ENCODE measurements around the gene SP140.
"Not testable (repeated sequence)": the region's sequence is repeated elsewhere in the genome, so short reads cannot be mapped to it uniquely, and the experiment has no call there.

Gene SP140

DNA sequence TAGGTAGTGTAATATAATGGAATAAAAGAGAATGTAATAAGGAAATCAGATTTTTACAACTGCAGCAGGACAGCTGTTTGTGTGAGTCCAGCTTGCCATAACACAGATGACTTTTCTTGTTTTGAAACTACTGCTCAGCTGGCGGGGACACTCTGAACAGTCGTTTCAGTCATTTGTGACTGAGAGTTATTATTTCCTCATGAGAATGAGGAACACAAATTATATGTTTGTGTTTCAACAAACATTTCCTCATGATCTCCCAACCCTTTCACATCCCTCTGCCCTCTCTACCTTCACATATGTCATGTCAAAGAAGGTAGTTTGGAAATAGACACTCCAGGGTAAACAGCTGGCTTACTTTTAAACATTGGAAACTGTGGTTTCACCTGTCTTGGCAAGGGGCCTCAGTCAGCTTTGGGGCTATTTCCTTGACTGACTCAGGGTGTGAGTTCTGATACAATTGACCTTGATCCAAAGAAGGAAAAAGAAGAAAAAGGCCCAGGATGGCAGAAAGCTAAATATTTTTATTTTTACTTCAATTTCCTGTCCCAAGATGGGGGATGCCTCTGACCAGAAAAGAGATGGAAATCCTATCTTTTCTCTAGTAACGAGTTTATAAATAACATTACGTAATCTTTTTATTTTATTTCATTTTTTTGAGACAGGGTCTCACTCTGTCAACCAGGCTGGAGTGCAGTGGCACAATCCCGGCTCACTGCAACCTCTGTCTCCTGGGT is 102.0 kb downstream of the SP140 start:
- DNase-seq = no peak

DNA sequence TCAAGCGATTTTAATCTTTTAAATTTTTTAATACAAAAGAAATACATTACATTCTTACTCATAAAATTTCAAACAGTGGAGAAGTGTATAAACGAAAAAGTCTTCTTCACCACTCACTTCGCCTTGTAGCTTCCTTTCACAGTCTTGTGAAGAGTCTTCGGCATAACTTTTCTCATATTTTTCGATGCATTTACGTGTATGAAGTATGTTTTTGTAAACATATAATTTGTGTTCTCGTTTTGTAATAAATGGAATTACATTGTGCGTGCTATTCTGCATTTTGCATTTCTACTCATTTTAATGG is 102.6 kb downstream of the SP140 start:
- DNase-seq = no peak

DNA sequence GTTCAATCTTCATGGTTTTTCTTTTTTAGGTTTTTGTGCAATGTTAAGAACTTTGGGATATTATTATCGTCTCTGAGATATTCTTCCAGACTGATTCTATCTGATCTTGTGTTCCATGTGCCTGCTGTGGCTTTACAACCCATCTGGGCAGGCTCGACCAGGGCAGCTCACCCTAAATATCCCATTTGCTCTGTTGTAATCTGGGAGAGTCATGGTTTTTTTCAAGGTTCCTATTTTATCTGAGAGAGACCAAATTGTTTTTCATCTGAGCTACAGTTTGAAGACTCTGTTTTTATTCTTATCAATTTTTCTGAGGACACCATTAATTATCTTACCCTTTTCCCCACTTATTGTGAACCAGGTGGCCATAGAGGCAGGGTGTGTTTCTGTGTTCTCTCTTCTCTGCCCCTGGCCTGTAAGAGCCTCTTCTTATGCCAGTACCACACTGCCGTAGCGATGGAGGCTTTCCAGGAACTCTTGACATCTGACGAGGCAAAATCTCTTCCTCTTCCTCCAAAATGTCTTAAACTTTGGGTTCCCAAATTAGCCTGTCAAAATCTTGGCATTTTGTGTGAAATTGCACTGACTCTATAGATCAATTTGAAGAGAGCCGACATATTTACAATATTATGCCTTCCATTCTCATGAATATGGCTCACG is 104.5 kb downstream of the SP140 start:
- DNase-seq = no peak

DNA sequence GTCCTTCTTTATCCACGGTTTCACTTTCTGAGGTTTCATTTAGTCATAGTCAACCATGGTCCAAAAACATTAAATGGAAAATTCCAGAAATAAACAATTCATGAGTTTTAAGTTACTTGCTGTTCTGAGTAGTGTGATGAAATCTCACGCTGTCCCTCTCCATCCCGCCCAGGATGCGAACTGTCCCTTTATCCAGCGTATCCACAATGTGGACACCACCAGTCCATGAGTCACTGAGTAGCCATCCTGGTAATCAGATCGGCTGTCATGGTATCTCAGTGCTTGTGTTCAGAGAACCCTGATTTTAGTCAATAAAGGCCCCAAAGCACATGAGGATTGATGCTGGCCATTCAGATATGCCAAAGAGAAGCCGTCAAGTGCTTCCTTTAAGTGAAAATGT is 105.2 kb downstream of the SP140 start:
- no peak for DNase-seq

DNA sequence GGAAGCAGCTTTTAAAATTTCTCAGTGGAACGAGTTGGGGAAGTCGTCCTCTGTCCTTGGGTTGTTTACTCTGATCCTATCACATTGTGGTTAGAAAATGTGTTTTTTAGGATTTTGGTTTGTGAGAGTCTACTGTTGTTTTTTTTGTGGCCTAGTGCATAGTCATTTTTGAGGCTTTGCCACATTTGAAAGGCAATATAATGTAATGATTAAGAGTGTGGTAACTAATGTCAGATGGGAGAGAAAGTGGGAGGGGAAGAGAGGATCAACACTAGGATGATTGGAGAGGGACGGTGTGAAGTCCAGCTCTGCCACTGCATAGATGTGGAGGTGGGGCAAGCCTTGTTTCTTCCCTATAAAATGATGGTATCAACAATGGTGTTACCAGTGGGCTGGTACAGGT is 109.9 kb downstream of the SP140 start:
- DNase-seq = no peak

DNA sequence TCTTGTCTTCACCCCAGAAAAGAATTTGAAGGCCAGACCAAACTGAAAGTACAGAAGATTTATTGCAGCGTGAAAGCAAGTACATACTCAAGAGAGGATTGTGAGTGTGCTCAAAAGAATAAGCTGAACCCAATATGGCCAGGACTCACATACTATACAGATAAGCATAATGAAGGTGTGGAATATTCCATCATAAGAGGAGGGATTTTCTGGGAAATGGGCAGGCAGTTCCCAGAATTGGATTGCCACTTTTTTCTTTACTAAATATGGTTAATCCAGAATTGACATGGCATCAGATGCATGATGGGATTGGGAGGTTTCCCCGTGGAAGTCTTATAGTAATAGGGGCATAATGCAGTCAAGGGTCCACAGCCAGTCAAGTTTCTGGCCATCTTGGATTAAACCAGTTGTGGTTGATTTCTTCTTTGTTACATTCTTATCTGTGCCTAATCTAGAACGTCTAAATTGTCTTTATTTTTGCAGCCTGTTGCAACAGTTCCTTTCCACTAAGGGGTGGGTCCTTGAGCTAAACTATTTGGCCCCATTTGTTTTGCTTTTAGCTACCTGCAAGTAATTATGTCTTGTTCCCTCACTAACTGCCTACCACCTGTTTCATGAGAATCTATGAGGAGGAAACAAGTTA is 110.4 kb downstream of the SP140 start:
- DNase-seq = no peak

DNA sequence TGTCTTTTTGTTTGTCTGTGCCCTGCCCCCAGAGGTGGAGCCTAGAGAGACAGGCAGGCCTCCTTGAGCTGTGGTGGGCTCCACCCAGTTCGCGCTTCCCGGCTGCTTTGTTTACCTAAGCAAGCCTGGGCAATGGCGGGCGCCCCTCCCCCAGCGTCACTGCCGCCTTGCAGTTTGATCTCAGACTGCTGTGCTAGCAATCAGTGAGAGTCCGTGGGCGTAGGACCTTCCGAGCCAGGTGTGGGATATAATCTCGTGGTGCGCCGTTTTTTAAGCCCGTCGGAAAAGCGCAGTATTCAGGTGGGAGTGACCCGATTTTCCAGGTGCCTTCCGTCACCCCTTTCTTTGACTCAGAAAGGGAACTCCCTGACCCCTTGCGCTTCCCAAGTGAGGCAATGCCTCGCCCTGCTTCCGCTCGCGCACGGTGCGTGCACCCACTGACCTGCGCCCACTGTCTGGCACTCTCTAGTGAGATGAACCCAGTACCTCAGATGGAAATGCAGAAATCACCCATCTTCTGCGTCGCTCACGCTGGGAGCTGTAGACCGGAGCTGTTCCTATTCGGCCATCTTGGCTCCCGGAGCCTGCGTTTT is 116.5 kb downstream of the SP140 start:
- not testable (repeated sequence) for DNase-seq

DNA sequence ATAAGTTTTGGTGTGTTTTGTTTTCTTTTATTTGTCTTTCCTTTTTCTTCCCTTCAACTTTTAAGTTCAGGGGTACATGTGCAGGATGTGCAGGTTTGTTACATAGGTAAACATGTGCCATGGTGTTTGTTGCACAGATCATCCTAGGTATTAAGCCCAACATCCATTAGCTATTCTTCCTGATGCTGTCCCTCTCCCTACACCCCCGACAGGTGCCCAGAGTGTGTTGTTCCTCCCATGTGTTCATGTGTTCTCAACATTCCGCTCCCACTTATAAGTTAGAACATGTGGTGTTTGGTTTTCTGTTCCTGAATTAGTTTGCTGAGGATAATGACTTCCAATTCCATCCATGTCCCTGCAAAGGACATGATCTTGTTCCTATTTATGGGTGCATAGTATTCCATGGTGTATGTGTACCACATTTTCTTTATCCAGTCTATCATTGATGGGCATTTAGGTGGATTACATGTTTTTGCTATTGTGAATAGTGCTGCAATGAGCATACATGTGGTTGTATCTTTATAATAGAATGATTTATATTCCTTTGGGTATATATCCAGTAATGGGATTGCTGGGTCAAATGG is 117.6 kb downstream of the SP140 start:
- DNase-seq = not testable (repeated sequence)

DNA sequence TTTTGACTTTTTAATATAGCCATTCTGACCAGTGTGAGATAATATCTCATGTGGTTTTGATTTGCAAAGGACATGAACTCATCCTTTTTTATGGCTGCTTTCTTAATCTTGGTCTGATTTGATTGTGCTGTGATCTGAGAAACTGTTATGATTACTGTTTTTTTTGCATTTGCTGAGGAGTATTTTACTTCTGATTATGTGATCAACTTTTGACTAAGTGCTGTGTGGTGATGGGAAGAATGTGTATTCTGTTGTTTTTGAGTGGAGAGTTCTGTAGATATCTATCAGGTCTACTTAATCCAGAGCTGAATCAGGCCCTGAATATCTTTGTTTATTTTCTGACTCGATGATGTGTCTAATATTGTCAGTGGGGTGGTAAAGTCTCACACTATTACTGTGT is 118.2 kb downstream of the SP140 start:
- DNase-seq = no peak

DNA sequence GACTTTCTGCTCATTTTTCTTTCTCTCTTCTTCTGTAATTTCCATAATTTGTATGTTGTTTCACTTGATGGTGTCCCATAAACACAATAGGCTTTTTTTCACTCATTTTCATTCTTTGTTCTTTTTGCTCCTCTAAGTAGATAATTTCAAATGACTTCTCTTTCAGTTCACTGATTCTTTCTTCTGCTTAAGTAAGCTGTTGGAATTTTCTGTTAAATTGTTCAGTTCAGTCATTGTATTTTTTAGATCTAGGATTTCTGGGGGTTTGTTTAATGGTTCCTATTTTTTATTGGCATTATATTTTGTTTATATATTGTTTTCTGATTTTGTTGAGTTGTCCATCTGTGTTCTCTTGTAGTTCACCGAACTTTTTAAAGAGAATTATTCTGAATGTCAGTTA is 120.9 kb downstream of the SP140 start:
- no peak for DNase-seq

DNA sequence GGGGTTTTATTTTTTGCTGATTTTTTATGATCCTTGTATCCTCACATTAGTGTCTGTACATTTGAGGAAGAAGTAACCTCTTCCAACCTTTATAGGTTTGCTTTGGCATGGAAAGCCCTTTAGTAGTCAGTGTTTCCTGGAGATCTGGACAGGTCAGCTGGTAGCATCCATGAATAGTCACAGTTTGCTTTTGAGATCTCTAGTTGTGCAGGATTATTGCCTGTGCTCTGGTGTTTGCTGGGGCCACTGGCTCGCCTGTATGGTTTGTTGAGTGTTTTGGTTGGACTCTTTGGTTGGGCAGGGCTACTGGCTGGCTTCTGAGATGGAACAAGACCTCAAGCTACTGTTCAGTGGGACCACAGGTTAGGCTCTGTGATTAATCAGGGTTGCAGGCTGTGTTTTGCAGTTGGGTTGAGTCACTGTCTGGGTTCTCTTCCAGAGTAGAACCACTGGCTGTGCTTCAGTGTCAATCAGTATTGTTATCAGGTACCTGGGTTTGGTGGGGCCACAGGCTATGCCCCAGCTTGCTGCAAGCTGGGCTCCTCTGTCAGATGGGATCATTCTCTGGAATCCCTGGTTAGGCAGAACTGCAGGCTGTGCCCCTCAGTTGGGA is 121.5 kb downstream of the SP140 start:
- DNase-seq = no peak

DNA sequence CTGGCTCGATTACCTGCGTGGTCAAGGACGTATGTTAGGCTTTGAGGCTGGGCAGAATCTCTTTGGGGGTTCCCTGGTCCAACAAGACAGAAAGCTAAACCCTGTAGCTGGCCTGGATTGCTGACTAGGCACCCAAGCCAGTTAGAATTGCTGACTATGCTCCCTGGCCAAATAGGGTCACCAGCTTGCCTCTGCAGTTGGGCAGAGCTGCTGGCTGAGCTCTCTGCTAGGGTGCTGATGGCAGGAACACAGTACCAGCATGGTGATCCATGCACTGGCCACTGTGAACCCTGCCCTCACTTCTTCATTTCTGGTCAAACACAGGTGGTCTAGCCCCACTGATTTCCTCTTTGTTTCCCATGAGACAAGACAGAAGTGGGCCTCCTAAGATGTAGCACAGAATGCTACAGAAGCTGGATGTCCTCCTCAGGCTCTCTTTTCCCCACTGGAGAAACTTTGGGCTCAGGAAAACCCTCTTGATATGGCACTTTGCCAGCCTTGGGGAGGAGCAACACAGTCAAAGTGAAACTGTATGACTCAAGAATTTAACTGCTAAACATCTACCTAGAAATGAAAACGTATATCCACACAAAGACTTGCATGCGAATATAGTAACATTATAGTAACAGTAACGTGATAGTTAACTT is 122.2 kb downstream of the SP140 start:
- no peak for DNase-seq

DNA sequence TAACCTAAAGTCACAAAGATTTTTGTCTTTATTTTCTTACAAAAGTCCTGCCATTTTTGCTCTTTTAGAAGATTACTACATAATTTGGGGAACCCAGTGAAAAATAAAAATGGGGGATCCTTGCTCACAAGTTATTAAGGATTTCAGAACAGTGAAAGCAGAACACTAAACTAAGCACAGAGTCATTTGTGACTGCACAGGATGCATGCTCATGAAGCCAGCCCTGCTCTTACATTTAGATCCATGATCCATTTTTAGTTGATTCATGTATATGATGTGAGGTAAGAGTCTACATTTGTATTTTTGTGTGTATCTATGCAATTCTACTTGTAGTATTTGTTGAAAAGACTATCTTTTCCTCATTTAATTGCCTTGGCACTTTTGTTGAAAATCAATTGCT is 123.3 kb downstream of the SP140 start:
- no peak for DNase-seq

DNA sequence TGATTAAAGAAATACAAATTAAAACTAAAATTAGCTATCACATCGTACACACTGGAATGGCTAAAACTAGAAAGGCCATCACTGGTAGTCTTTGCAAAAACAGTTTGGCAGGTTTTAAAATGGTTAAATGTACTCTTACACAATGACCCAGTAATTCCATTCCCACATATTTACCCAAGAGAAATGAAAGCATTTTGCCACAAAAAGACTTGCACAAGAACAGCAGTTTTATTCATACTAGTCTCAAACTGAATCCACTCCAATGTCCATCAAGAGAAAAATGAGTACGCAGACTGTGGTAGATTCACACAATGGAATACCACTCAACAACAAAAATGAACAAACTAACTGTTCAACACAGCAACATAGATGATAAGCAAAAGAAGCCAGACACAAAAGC is 130.5 kb downstream of the SP140 start:
- no peak for DNase-seq

DNA sequence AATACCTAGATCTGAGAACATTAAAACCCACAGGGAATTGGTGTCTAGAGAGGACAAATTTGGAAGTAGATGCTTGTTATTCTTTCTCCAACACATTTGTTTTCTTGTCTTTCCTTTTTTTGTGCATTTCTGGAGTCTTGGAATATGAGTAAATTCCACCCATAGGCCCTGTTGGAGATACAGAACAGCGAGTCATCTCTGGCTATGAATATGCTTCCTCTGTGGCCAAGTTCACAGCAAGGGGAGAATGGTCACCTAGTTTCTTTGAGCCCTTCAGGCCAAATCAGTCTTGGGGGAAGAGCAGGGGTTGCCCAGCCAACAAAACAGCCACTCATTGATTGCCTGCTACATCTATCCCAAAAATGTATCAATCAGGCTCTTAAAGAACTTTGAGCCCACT is 132.8 kb downstream of the SP140 start:
- DNase-seq = no peak

DNA sequence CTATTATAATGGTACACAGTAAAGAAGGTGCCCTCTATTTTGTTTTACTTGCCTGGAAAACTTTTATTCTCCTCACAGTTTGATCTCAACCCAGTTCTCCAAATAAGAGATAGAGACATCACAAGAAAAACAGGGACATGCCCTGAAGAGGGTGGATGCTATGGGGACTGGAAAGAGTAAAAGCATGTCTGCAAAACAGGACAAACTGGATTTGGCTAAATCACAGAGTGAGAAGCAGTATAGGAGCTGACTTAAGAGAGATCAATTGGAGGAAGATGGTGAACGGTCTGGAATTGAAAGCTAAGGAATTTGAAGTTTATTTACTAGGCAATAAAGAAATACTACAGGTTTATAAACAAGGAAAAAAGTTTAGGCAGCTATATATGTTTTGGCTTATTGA is 134.5 kb downstream of the SP140 start:
- no peak for DNase-seq

DNA sequence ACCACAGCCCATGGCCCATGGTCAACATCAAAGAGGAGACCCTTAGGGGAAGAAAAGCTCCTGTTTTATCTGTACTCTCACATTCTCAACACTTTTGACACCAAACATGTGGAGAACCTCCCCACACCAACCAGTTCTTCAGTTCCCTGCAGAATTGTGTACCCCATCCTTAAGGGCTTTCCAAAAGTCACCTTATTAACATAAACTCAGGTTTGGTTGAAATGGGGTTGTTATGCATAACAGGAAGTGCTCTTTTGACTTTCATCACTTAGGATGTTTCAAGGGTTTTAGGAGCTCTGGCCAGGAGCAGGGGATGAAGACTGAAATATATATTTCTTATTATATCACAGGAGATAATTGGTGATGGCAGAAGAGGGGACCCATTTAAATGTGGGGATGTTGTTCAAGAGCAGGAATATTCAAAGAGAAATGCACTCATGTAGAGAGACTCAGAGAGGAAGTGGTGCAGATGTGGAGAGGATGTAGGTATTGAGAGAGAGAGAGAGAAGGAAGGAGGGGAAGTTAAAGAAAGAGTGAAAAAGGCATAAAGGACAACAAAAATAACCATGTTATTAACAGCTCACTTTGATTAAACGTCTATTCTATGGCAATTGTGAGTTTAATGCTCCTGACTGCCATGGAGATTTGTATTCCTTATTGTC is 136.6 kb downstream of the SP140 start:
- DNase-seq = no peak

All from NCI-H1105 (cell line).